Activated T-cell treated with anti-CD3 and anti-CD28 coated beads for 48 hours (primary cell): Measurements from ENCODE around the gene ATXN1.
"Not testable (repeated sequence)": the region's sequence is repeated elsewhere in the genome, so short reads cannot be mapped to it uniquely, and the experiment has no call there.

Experiments used
- DNase-seq: peaks from one replicate; pipeline ENCODE4 v3.0.0-alpha.2; 2020; ENCODE audit warnings: low read depth

ATXN1 gene

GRCh38 chr6:16720861-16721260, 40.4 kb downstream of the ATXN1 start:
- DNase-seq: no peak

- DNase-seq: no peak
Measured at GRCh38 chr6:16719488-16719887, 41.8 kb downstream of the ATXN1 start.

- no peak for DNase-seq
Measured at GRCh38 chr6:16718356-16718755, 42.9 kb downstream of the ATXN1 start.

- no peak for DNase-seq
Measured at GRCh38 chr6:16717275-16717942, 43.9 kb downstream of the ATXN1 start.

GRCh38 chr6:16716321-16716858, 44.9 kb downstream of the ATXN1 start:
- DNase-seq: no peak

- no peak for DNase-seq
Measured at GRCh38 chr6:16713597-16713996, 47.7 kb downstream of the ATXN1 start.

- DNase-seq: no peak
Measured at GRCh38 chr6:16712931-16713484, 48.3 kb downstream of the ATXN1 start.

GRCh38 chr6:16712255-16712930, 48.9 kb downstream of the ATXN1 start:
- DNase-seq: no peak

- no peak for DNase-seq
Measured at GRCh38 chr6:16711546-16712254, 49.6 kb downstream of the ATXN1 start.

GRCh38 chr6:16706911-16707783, 54.1 kb downstream of the ATXN1 start:
- no peak for DNase-seq

- DNase-seq: not testable (repeated sequence)
Measured at GRCh38 chr6:16706491-16706890, 54.8 kb downstream of the ATXN1 start.

GRCh38 chr6:16706029-16706428, 55.2 kb downstream of the ATXN1 start:
- no peak for DNase-seq

GRCh38 chr6:16705081-16705993, 55.9 kb downstream of the ATXN1 start:
- DNase-seq: no peak

- DNase-seq: peak; percentile 62
Measured at GRCh38 chr6:16704401-16705045, 56.7 kb downstream of the ATXN1 start.

GRCh38 chr6:16702627-16703378, 58.5 kb downstream of the ATXN1 start:
- DNase-seq: not testable (repeated sequence)

- DNase-seq: no peak
Measured at GRCh38 chr6:16700916-16701234, 60.4 kb downstream of the ATXN1 start.

GRCh38 chr6:16700202-16700915, 60.9 kb downstream of the ATXN1 start:
- no peak for DNase-seq

- no peak for DNase-seq
Measured at GRCh38 chr6:16698997-16699868, 62.0 kb downstream of the ATXN1 start.
